NOMO-1 treated with dmso at 0.1 percent for 144 hours (cell line): ENCODE measurements around the gene MRPL36.
"Not testable (repeated sequence)": the region's sequence is repeated elsewhere in the genome, so short reads cannot be mapped to it uniquely, and the experiment has no call there.

Source experiments
- DNase-seq: peaks from one replicate; lab custom pipeline; 2025; ENCODE audit not compliant: unreplicated experiment; lab: John Stamatoyannopoulos, UW

MRPL36 gene

DNA sequence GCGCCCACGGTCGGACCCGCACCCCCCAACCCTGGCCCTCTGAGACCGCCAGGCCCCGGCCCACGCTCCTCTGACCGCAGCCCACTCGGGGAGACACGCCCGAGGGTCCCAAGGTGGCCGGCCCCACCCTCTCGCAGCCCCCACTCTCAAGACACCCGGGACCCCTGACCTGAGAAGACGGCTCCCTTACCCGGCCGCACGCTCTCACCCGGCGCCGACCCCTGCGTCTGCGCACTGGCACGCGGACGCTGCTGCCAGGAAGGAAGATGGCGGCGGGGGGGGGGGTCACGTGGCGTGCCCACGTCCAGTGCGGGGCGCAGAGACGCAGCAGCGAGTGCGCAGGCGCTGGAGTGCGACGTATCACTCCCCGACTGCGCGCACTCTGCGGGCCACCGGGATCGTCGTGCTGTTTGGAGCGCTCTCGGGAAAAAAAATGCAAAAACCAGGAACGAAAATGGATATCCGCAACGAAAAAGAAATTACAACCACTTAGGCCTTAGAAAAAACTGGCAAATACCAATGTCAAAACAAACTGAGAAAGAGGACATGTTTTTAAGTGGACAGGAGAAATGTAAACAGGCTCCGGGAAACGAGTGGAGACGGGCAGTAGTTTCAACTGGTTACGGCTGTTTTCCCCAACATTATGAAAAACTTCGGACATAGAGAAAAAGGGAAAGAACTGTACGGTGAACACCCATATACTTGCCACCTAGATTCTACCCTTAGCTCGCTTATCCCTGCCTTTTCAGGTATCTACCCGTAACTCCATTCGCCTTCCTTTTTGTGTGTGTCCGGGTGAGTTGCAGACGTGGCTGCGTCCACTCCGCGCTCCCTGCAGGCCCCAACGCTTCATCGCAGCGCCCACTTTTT lies at the start of gene MRPL36:
Gene MRPL36 (minus strand): TSS at position 236 of the 870 bp plus-strand sequence. CDS start 902 bp downstream, outside the sequence.
- DNase-seq, result peak; percentile 93

GRCh38 chr5:1847611-1848010 lies 48.0 kb upstream of the MRPL36 start:
- DNase-seq, result no peak

DNA sequence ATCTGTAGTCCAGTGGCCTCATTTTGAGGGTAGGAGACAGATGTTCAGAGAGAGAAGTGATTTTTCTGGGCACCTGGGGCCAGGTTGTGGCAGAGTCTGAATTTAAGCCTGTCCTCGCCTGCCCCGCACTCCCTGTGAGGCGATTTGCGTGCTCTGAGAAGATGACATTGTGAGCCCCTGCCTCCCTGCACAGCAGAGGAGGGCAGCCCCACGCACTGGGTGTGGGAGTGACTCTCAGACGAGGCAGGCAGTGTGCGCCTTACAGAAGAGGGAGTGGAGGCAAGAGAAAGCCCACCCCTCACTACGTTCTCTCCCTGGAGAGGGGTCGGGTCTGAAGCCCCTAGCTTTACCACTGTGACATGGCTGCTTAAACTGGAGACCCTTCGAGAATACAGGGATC lies 47.4 kb upstream of the MRPL36 start:
- no peak for DNase-seq

DNA sequence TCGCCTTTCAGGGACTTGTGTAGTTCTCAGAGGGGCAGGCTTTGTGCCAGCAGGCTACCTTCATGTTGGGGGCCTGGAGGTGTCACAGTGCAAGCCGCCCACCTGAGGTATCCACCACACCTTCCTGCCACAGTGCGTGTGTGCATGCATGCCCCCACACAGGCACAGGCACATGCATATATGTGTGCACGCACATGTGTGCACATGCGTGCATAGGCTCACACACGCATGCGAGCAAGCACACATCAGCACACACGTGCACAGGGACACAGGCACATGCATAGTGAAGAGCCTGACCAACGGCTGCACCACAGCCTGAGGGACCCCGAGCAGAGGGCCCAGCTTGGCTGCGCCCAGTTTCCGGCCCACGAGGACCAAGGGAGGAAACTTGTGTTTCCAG lies 46.9 kb upstream of the MRPL36 start:
- no peak for DNase-seq

- no peak for DNase-seq
These were observed 46.1 kb upstream of the MRPL36 start for GRCh38 chr5:1845696-1846095.

GRCh38 chr5:1844708-1845436 lies 45.2 kb upstream of the MRPL36 start:
- DNase-seq, result no peak

- DNase-seq, result not testable (repeated sequence)
These were observed 44.1 kb upstream of the MRPL36 start for GRCh38 chr5:1843761-1844160.

DNA sequence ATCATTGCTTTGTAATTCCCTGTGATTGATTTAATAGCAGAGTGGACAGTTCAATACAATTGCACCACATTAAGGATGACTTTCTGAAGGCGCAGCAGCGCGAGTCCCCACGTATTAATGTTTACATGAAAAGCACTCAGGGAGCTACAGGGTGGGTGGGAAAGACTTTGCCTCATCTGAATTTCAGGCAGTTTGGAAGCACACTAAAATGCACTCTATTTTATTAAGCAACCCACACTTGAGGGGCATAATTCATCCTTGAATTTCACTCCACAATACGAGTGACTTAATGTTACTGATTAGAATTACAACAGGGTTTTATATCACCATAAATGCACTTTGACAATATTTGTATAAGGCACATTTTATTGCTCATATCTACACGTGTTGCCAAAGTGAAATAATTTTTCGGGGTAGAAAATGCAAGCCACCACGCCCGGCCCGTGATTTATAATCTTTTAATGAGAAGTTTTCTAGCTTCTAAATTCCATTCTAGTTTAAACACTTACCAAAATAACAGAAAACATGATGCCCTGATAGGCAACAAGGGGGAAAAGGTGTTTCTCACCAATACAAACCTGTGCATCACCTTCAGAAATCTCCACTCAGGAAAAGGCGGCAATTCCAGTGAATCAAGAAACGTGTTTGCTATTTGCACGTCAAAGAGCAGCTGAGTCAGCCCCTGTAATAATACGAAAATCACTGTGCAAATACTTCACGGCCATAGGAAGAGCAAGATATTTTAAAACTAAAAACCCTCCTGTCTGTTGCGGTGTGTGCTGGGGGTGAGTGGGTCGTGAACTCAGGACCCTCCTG lies 42.6 kb upstream of the MRPL36 start:
- no peak for DNase-seq

- no peak for DNase-seq
These were observed 41.3 kb upstream of the MRPL36 start for GRCh38 chr5:1840741-1841521.

DNA sequence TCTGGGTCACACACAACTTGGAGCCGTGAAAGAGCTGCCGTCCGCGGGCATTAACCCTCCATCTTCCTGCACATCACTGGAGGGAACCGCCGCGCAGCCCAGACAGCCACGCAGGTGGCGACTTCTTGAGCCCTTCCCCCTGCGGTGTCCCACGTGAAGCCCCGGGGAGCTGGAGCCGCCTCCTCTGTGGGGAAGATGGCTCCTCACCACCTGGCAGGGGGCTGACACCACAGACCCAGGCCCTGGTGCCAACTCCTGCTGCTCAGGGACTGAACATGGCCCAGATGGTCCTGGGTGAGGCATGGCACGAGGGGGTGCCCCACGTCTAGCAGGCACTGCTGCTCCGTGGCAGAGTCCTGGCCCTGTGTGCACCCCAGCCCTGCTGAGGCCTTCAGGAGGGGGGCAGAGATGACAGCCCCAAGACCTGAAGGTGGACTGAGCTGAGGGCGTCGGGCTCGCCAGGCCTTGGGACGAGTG lies 40.5 kb upstream of the MRPL36 start:
- DNase-seq, result no peak

GRCh38 chr5:1838013-1838412 lies 38.4 kb upstream of the MRPL36 start:
- no peak for DNase-seq

DNA sequence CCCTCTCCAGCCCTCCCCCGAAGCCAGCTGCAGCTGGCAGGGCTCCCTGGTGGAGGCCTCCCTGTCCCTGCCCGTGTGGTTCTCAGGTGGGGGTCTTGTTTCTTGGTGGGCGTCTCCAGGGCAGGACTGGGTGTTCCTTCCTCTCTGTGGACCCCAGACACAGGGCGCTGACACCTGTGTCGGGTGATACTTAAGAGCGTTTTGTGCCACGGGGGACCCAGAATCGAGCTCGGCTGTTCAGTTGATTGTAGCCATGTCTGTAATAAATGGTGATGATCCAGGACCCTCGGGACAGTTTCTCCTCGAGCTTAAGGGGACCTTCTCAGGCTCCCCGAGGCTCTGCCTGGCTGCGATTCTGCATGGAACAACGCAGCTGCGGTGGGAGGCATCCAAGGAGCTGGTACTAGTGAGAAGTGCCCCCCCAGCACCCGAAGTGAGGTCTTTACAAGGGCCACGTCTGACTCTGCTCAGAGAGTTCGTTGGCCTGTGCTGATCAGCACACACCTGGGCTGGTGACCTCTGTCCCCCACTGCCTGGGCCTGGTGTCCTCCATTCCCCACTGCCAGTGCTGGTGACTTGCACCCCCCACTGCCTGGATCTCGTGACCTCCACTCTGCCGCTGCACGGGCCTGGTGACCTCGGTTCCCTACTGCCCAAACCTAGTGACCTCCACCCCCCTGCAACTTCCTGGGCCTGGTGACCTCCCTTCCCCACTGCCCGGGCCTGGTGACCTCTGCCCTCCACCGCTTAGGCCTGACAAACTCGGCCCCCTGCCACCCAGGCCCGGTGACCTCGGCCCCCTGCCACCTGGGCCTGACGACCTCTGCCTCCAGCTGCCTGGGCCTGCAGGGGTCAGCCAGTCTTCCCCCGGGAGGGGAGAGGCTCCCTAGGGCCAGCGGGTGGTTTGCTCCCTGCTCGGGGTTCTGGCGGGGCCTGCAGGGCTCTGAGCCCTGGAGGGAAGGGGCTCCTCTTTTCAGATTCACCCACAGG lies 37.5 kb upstream of the MRPL36 start:
- DNase-seq, result no peak

DNA sequence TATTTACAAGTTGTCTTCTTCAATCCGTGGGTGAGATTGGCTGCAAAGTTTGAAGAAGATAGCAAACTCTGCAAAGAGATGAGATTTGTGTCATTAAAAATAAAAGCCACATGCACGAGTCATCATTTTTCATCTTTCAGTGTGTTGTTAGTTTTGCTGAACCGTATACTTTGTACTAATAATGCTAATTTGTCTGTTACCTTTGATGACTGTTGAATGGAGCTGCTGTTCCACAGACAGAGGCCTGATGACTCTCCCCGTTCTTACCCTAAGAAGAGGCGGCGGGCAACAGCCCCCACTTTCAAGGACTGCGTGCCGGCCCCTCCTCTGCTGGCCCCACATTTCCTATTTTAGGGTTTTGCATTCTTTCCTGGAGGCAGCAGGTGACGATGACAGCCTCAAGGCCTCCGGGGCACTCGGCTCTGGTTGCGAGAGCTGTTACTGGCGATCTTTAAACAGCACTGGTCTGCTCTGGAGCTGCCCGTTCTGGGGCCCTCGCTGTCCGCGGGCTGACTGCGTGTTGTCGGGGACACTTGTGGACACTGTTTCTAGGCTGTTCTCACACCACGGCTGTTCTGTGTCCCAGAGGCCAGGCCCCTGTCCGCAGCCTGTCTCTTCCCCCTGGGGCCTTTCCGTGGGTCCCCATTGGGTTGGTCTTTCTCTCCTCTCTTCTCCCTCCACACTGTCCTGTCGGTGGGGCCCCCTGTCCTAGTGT lies 36.7 kb upstream of the MRPL36 start:
- no peak for DNase-seq

- no peak for DNase-seq
These were observed 35.8 kb upstream of the MRPL36 start for GRCh38 chr5:1835431-1835830.

DNA sequence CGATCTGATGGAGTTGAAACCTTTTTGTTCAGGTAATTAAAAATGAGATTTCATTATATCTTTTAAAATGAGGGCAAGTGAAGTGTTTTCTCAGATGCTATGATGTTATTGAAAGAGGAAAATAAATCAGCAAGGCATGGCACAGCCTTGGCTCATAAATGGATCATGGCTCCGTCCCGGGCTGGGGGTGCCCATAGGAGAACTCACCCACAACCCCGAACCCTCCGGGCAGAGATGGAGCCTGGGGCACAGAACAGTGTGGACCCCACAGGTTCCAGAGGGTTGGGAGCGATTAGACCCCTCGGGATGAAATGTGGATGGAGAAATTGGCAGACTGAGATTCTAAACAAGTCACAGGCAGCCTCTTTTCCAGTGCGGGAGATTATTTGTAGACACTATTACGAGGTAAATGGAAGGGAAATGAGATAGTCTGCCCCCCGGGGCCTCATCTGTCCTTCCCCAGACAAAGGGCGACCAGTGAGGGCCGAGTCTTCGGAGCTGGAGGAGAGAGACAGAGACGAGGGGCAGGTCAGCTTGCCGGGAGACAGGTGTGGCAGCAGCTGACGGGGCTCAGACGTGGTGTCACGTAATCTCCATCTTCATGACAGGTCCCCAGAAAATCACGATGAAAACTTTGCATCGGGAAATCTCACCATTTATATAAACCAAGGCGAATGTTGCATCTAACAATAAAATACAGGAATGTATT lies 35.2 kb upstream of the MRPL36 start:
- no peak for DNase-seq

GRCh38 chr5:1834022-1834551 lies 34.5 kb upstream of the MRPL36 start:
- no peak for DNase-seq

DNA sequence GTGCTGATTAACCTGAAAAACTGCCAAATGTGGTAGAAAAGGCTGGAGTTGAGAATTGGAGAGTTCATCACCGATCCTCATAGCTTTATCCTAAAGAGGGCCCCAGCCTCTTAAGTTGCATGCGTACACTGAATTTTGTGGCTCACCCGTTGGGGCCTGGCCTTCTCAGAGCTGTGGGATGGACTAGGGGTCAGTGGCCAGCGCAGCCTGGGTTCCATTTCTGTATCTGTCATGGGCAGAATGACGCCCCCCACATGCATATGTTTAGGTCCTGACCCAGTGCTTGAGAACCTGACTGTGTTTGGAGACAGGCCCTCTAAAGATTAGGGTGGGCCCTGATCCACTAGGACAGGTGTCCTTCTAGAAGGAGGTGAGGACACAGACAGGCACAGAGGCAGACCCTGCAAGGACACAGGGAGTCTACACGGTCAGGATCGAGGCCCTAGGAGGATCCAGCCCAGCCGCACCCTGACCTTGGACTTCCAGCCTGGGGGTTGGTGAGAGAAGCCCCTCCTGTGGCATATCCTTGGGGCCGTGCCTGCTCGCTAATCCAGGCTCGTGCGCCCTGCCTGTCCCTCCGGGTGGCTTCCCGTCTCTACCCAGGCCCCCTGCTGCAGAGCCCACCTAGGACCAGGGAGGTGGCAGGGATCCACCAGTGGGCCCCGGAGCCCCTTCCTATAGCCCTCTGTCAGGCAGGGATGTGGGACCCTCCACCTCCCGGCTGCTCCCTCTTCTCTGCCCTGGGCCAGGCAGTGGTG lies 33.8 kb upstream of the MRPL36 start:
- DNase-seq, result no peak
